Activated CD4-positive, alpha-beta T cell treated with anti-CD3 and anti-CD28 coated beads, Interleukin-2, amount 50 U/mL, for 4 hours (primary cell): Measurements from ENCODE around the gene TNIP1.

ENCODE experiments used
- DNase-seq, 2 experiments: peaks; one replicate each; pipeline ENCODE4 v3.0.0-alpha.2; 2020

The TNIP1 gene

GRCh38 chr5:150993826-150994412, 86.9 kb downstream of the TNIP1 start:
- DNase-seq = no peak

GRCh38 chr5:150993422-150993821, 87.4 kb downstream of the TNIP1 start:
- no peak for DNase-seq

GRCh38 chr5:150992705-150993104, 88.1 kb downstream of the TNIP1 start:
- DNase-seq = no peak

GRCh38 chr5:150989695-150990094, 91.1 kb downstream of the TNIP1 start:
- DNase-seq = no peak

- DNase-seq = no peak
Observed at GRCh38 chr5:150987746-150988145, 93.1 kb downstream of the TNIP1 start.
